HG02623 (cell line): ENCODE measurements around the gene SLITRK1.

Source experiments
- ATAC-seq: cut with Tn5 transposase; IDR thresholded peaks from one replicate; pipeline ENCODE4 v1.9.1; 2021; ENCODE audit warnings: moderate library complexity; ENCODE audit not compliant: unreplicated experiment

The SLITRK1 gene

GRCh38 chr13:83867708-83868107 is 14.6 kb downstream of the SLITRK1 start:
- no peak for ATAC-seq

GRCh38 chr13:83865161-83866137 is 16.8 kb downstream of the SLITRK1 start:
- ATAC-seq, result no peak

GRCh38 chr13:83853771-83854170 is 28.5 kb downstream of the SLITRK1 start:
- ATAC-seq, result no peak

GRCh38 chr13:83845106-83845505 is 37.2 kb downstream of the SLITRK1 start:
- no peak for ATAC-seq

- ATAC-seq, result no peak
These were observed 43.1 kb downstream of the SLITRK1 start for GRCh38 chr13:83839146-83839545.

- no peak for ATAC-seq
These were observed 50.5 kb downstream of the SLITRK1 start for GRCh38 chr13:83831796-83832195.

- ATAC-seq, result no peak
These were observed 52.5 kb downstream of the SLITRK1 start for GRCh38 chr13:83829810-83830209.

- no peak for ATAC-seq
These were observed 54.9 kb downstream of the SLITRK1 start for GRCh38 chr13:83827338-83827737.
